ENCODE results near the gene CRYGD.

DNA sequence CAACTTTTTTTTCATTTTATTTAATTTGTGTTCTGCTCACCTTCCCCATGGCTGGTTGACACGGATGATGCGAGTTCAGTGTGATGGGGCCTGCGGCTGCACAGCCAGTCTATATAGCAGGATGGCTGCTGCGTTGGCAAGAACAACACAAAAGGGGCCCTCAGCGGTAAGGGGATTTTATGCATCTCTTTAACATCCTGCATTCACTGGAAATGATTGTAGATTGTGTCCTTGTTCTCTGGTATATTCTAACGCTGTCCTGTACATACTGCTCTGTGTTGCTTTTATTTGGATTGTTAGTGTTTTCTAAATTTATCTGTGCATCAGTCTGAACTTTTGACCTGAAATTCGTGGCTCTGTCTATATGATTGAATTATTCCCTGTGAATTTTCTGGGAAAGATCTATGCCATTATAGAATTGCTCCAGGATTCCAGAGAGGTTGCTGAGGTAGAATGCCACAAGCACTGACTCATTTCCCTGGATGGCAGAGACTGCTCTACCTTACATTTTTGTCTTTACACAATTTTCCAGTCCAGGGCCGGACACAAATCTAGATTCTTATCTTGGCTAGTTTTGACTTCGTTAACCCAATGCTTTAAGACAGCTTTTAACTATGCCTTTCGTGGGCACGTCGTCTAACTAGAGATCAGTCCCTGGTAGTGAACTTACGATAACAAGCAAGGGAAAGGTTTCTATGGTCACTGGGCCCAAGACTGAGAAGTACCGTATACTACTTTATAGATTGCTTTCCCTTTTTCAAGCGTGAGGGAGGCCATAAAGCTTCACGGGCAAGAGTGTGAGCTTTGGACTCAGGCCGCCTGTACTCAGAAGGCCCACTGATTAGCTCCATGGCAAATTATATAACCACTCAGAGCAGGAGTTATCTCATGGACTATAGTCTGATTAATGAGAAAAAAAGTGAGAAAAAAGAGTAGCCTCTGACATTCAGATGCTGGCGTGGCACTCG lies 5.7 kb upstream of the CRYGD start, which contains the start of gene CRYGC:
- TF ChIP-seq CTCF (IDR thresholded peaks at IDR 0.05) (no peak), ARID4B (CRISPR knock-in tag; IDR thresholded peaks at IDR 0.05; ENCODE audit: borderline replicate concordance) (no peak), HMGA2 (CRISPR knock-in tag; IDR thresholded peaks at IDR 0.05) (no peak), HMGXB4 (CRISPR knock-in tag; IDR thresholded peaks at IDR 0.05) (no peak), NFYB (CRISPR knock-in tag; conservative IDR thresholded peaks at IDR 0.05; ENCODE audit: low read depth) (no peak), ZBTB21 (CRISPR knock-in tag; IDR thresholded peaks at IDR 0.05; ENCODE audit: borderline replicate concordance) (no peak), SP1 (CRISPR knock-in tag; conservative IDR thresholded peaks at IDR 0.05) (no peak), ZNF138 (CRISPR knock-in tag; conservative IDR thresholded peaks at IDR 0.05) (no peak), MYBL2 (CRISPR knock-in tag; IDR thresholded peaks at IDR 0.05) (no peak), CREM (CRISPR knock-in tag; IDR thresholded peaks at IDR 0.05) (no peak), JUN (CRISPR knock-in tag; IDR thresholded peaks at IDR 0.05) (no peak)
- TF ChIP-seq, protein P1, sequence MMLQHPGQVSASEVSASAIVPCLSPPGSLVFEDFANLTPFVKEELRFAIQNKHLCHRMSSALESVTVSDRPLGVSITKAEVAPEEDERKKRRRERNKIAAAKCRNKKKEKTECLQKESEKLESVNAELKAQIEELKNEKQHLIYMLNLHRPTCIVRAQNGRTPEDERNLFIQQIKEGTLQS (CRISPR knock-in tag; conservative IDR thresholded peaks at IDR 0.05): no peak
